D721Med (cell line): ENCODE data around the gene MYBBP1A.

ENCODE experiments used
- DNase-seq: peaks from one replicate; pipeline ENCODE4 v3.0.0; 2011; ENCODE audit warnings: low spot score; ENCODE audit not compliant: insufficient read length
- FAIRE-seq: peaks from 2 replicates; lab custom pipeline; 2011; peaks lifted over from hg19 to GRCh38; lab: Jason Lieb, UNC
- CTCF ChIP-seq: IDR thresholded peaks from 2 replicates; pipeline ENCODE4 v1.5.1; 2012; ENCODE audit warnings: mild to moderate bottlenecking, control low read depth; ENCODE audit not compliant: insufficient read depth; ENCODE audit errors: missing control alignments

MYBBP1A gene

GRCh38 chr17:4559139-4559791 lies 4.1 kb upstream of the MYBBP1A start:
- FAIRE-seq (no peak), DNase-seq (no peak)
- no peak for TF ChIP-seq CTCF

GRCh38 chr17:4558347-4558971 lies 3.3 kb upstream of the MYBBP1A start:
- DNase-seq (no peak), FAIRE-seq (no peak)
- TF ChIP-seq CTCF: no peak

- no peak for FAIRE-seq
Observed at GRCh38 chr17:4557626-4558346, 2.6 kb upstream of the MYBBP1A start.

GRCh38 chr17:4556996-4557395 lies 1.8 kb upstream of the MYBBP1A start:
- no peak for TF ChIP-seq CTCF
- FAIRE-seq: no peak
- no peak for DNase-seq

More at GRCh38 chr17:4557626-4558346, 2.6 kb upstream of the MYBBP1A start:
- DNase-seq: no peak
- TF ChIP-seq CTCF: no peak

- FAIRE-seq (no peak), DNase-seq (no peak)
- TF ChIP-seq CTCF: no peak
Observed at GRCh38 chr17:4555873-4556759, 932 bp upstream of the MYBBP1A start.

- no peak for DNase-seq
- TF ChIP-seq CTCF: no peak
- FAIRE-seq: no peak
Observed at GRCh38 chr17:4554441-4554996, 665 bp downstream of the MYBBP1A start.
